A673 (cell line): Measurements from ENCODE around the gene NFKB1. TPM values are rescaled to one million over a fixed set of nuclear protein-coding genes. Genes with fewer than 3 reads are reported as not detected.

ENCODE experiments used
- BruUV-seq: library from RNA; stranded (reverse); fragments of 400-500 nt; replicated peaks from 2 replicates; lab custom pipeline; 2021; lab: Mats Ljungman, UMichigan
- CTCF ChIA-PET: fragments of 300-600 bp; sonication (Branson Sonifier 250); formaldehyde crosslinking; loops from one replicate; lab custom pipeline; 2022; ENCODE audit warnings: antibody characterized with exemption; lab: Charles Lee
- POLR2A ChIA-PET: fragments of 300-600 bp; sonication (Branson Sonifier 250); formaldehyde crosslinking; loops from one replicate; lab custom pipeline; 2022; ENCODE audit warnings: antibody characterized with exemption; ENCODE audit not compliant: low non-redundant PET; lab: Charles Lee
- DNase-seq: peaks from one replicate; pipeline ENCODE4 v3.0.0-alpha.2; 2015; ENCODE audit warnings: low spot score
- H3K27ac ChIP-seq: fragments of 200-600 bp; sonication (generic); 2 replicates; pipeline ENCODE4 v1.5.1; 2016; ENCODE audit warnings: mixed run types, low read depth, mild to moderate bottlenecking, mixed read lengths, antibody characterized with exemption, low read length; ENCODE audit not compliant: poor library complexity, severe bottlenecking
- H3K27me3 ChIP-seq: fragments of 200-600 bp; sonication (generic); replicated peaks from 2 replicates; pipeline ENCODE4 v1.6.1; 2017; ENCODE audit warnings: mixed run types, low read depth, mild to moderate bottlenecking, mixed read lengths, antibody characterized with exemption, low read length; ENCODE audit not compliant: insufficient read depth, poor library complexity
- H3K36me3 ChIP-seq: fragments of 200-600 bp; sonication (generic); 2 replicates; pipeline ENCODE4 v1.6.1; 2016; ENCODE audit warnings: mixed run types, mild to moderate bottlenecking, mixed read lengths, antibody characterized with exemption, low read length; ENCODE audit not compliant: insufficient read depth, poor library complexity, severe bottlenecking
- H3K4me1 ChIP-seq: fragments of 200-600 bp; sonication (generic); 2 replicates; pipeline ENCODE4 v1.6.1; 2017; ENCODE audit warnings: mixed run types, mild to moderate bottlenecking, mixed read lengths, antibody characterized with exemption, low read length; ENCODE audit not compliant: insufficient read depth, poor library complexity, severe bottlenecking
- H3K4me3 ChIP-seq: fragments of 200-600 bp; sonication (generic); 2 replicates; pipeline ENCODE4 v1.5.1; 2016; ENCODE audit warnings: low read depth, mixed run types, mild to moderate bottlenecking, mixed read lengths, low read length; ENCODE audit not compliant: poor library complexity, severe bottlenecking
- H3K9me3 ChIP-seq: fragments of 200-600 bp; sonication (generic); 2 replicates; pipeline ENCODE4 v1.6.1; 2016; ENCODE audit warnings: mixed run types, low read depth, mild to moderate bottlenecking, mixed read lengths, antibody characterized with exemption, low read length; ENCODE audit not compliant: poor library complexity, severe bottlenecking
- EZH2 ChIP-seq: fragments of 200-600 bp; sonication (generic); IDR thresholded peaks from 2 replicates; pipeline ENCODE4 v1.6.1; 2017; ENCODE audit warnings: borderline replicate concordance, low read depth, mild to moderate bottlenecking, mixed read lengths, antibody characterized with exemption, low read length; ENCODE audit not compliant: poor library complexity, severe bottlenecking
- intact Hi-C: fragments of 100-400 bp; cut with micrococcal nuclease; formaldehyde crosslinking; loops from one replicate; pipeline ENCODE4 v1.10.0; 2022; ENCODE audit not compliant: unreplicated experiment
- total RNA-seq: library from RNA; stranded (reverse); gene quantifications from 2 replicates; pipeline ENCODE4 v1.2.3, GENCODE V29; 2021
- TF ChIP-seq, protein P1 (sequence below): fragments of 300-800, 200-600 bp; sonication (generic); conservative IDR thresholded peaks from 2 replicates; pipeline ENCODE4 v1.5.1; 2017; ENCODE audit warnings: low read depth, mild to moderate bottlenecking, antibody characterized with exemption, low read length, moderate library complexity, mixed read lengths

Gene NFKB1
- total RNA-seq, 1 experiment from 2014 or later: 26.1 TPM

DNA sequence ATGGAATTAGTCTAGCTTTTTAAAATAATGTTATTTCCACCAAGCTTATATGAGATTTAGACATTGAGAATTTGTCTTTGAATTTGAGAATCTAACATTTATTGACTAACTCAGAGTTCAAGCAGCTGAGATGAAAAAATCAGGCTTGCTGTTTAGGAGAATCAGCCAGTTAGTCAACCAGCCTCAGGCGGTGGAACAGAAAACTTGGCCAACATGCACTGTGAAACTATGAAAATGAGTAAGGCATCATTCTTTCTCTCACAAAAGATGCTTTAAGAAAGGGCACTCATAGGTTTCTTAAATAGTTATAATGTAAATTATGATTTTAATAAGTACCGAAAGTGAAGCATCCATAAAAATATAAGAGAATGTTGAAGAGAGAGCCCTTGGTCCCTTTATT, 84.2 kb downstream of the NFKB1 start:
- intact Hi-C loops: no loop called here

DNA sequence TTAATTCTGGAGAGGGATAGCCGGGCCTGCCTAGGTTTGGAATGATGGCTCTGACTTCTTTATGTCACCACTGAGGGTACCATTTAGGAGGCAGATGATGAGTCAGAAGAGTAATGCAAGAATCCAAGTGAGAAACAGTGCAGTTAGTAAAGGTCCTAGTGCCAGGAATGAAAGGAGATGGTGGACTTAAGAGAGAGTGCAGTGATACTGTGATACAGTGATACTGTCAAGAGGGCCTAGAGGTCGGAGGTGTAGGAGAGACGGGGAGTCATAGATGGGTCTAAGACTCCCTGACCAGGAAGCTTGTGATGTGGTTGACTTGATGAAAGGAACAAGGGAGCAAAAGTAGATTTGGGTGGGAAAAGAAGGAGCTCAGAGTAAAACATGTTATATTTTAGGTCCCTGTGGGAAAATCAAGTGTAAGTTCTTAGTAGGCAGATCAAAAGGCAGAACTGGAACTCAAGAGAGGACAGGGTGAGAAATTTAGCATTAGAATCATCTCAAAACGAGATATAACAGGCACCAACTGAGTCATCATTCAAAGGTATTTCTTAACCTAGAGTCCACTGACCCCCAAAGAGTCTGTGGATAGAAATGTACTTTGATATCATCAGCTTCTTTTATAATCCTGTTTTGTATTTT, 85.0 kb downstream of the NFKB1 start:
- Histone ChIP-seq H3K4me1 (no peaks in the 10 kb centered on the region), H3K4me3 (no peak overlapping the region), H3K27me3 (no peaks in the 10 kb centered on the region), H3K36me3 (no peaks in the 10 kb centered on the region), H3K9me3 (no peaks in the 10 kb centered on the region), H3K27ac (no peak overlapping the region)
- no TSS peak for BruUV-seq
- CTCF ChIA-PET: no interaction called here
- intact Hi-C loops: no loop called here
- TF ChIP-seq EZH2: no peak
- TF ChIP-seq, protein P1, sequence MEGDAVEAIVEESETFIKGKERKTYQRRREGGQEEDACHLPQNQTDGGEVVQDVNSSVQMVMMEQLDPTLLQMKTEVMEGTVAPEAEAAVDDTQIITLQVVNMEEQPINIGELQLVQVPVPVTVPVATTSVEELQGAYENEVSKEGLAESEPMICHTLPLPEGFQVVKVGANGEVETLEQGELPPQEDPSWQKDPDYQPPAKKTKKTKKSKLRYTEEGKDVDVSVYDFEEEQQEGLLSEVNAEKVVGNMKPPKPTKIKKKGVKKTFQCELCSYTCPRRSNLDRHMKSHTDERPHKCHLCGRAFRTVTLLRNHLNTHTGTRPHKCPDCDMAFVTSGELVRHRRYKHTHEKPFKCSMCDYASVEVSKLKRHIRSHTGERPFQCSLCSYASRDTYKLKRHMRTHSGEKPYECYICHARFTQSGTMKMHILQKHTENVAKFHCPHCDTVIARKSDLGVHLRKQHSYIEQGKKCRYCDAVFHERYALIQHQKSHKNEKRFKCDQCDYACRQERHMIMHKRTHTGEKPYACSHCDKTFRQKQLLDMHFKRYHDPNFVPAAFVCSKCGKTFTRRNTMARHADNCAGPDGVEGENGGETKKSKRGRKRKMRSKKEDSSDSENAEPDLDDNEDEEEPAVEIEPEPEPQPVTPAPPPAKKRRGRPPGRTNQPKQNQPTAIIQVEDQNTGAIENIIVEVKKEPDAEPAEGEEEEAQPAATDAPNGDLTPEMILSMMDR: no peak
- no peak for DNase-seq
- POLR2A ChIA-PET: no interaction called here

More for the DNA sequence above, 84.2 kb downstream of the NFKB1 start:
- ChIA-PET POLR2A (no interaction called here), CTCF (no interaction called here)
- no peak for DNase-seq
- H3K9me3 ChIP-seq: no peaks in the 10 kb centered on the region
- H3K4me1 ChIP-seq: no peaks in the 10 kb centered on the region
- BruUV-seq: no TSS peak
- H3K4me3 ChIP-seq: no peak overlapping the region
- H3K27ac ChIP-seq: no peak overlapping the region
- no peak for TF ChIP-seq EZH2
- TF ChIP-seq, protein P1: no peak
- no peaks in the 10 kb centered on the region for H3K27me3 ChIP-seq
- H3K36me3 ChIP-seq: no peaks in the 10 kb centered on the region

DNA sequence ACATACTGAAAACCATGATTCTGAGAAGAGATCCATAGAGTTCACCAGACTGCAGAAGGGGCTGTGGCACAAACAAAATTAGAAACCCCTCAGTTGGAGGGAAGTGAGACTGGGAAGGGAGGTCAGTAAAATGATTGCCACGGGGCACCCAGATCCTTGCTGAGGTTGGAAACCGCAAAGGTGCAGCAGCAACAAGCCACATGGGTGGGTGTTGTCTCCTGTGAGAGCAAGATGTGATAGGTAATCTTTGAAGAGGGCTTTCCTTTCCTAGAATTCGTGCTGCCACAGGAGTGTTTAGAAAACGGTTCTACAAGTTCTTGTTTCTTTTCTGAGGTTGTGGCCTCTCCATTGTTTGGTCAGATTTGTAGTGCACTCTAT, 85.5 kb downstream of the NFKB1 start:
- CTCF ChIA-PET: no interaction called here
- intact Hi-C loops: no loop called here
- H3K4me3 ChIP-seq: no peak overlapping the region

More for the DNA sequence above, 85.5 kb downstream of the NFKB1 start:
- Histone ChIP-seq H3K4me1 (no peaks in the 10 kb centered on the region), H3K9me3 (no peaks in the 10 kb centered on the region), H3K27me3 (no peaks in the 10 kb centered on the region), H3K27ac (no peak overlapping the region), H3K36me3 (no peaks in the 10 kb centered on the region)
- TF ChIP-seq, protein P1: no peak
- TF ChIP-seq EZH2: no peak
- no TSS peak for BruUV-seq
- DNase-seq: no peak
- POLR2A ChIA-PET: no interaction called here
